GM19043 (cell line): ENCODE results near the gene CD47.

Source experiments
- ATAC-seq: cut with Tn5 transposase; IDR thresholded peaks from one replicate; pipeline ENCODE4 v1.9.1; 2021; ENCODE audit warnings: low read depth; ENCODE audit not compliant: unreplicated experiment

CD47 gene

GRCh38 chr3:108090701-108091497 is at the start of gene CD47:
CD47 (minus strand) TSS chr3:108091031; CDS start chr3:108090908, 123 bp downstream.
- peak; percentile 57 for ATAC-seq

GRCh38 chr3:108137460-108137814 is 46.6 kb upstream of the CD47 start:
- ATAC-seq: no peak

GRCh38 chr3:108136561-108137459 is 46.0 kb upstream of the CD47 start:
- no peak for ATAC-seq

- ATAC-seq: peak; percentile 39
Observed at GRCh38 chr3:108134555-108134880, 43.7 kb upstream of the CD47 start.

GRCh38 chr3:108133858-108134554 is 43.2 kb upstream of the CD47 start:
- ATAC-seq: peak; percentile 33

GRCh38 chr3:108133048-108133369 is 42.2 kb upstream of the CD47 start:
- no peak for ATAC-seq

- ATAC-seq: no peak
Observed at GRCh38 chr3:108131475-108132134, 40.8 kb upstream of the CD47 start.

- ATAC-seq: no peak
Observed at GRCh38 chr3:108130701-108131474, 40.1 kb upstream of the CD47 start.

GRCh38 chr3:108130236-108130635 is 39.4 kb upstream of the CD47 start:
- ATAC-seq: no peak

- ATAC-seq: no peak
Observed at GRCh38 chr3:108127301-108127988, 36.6 kb upstream of the CD47 start.

GRCh38 chr3:108126348-108126747 is 35.5 kb upstream of the CD47 start:
- ATAC-seq: no peak

GRCh38 chr3:108125550-108126071 is 34.8 kb upstream of the CD47 start:
- peak; percentile 45 for ATAC-seq

- no peak for ATAC-seq
Observed at GRCh38 chr3:108125153-108125543, 34.3 kb upstream of the CD47 start.

- ATAC-seq: peak; percentile 73
Observed at GRCh38 chr3:108124337-108125152, 33.7 kb upstream of the CD47 start.

GRCh38 chr3:108123326-108123725 is 32.5 kb upstream of the CD47 start:
- ATAC-seq: no peak

GRCh38 chr3:108122276-108122675 is 31.4 kb upstream of the CD47 start:
- no peak for ATAC-seq

GRCh38 chr3:108119398-108120104 is 28.7 kb upstream of the CD47 start:
- no peak for ATAC-seq
